GM12865 (cell line): ENCODE results near the gene FOXA3.

ENCODE experiments used
- DNase-seq: peaks from one replicate; pipeline ENCODE4 v3.0.0; 2010; ENCODE audit warnings: low read depth
- H3K4me3 ChIP-seq: 2 replicates; pipeline ENCODE4 v1.5.1; 2011; ENCODE audit warnings: mild to moderate bottlenecking, low read depth, low read length, control low read depth
- CTCF ChIP-seq: IDR thresholded peaks from 2 replicates; pipeline ENCODE4 v1.5.1; 2011; ENCODE audit warnings: low read length, control low read depth, low read depth, inconsistent platforms; ENCODE audit not compliant: insufficient read depth; ENCODE audit errors: missing control alignments

FOXA3 gene

GRCh38 chr19:45908956-45909355 lies 44.8 kb downstream of the FOXA3 start:
- DNase-seq: no peak
- no peak for TF ChIP-seq CTCF
- H3K4me3 ChIP-seq: no peak overlapping the region

- no peak for TF ChIP-seq CTCF
- no peak overlapping the region for H3K4me3 ChIP-seq
- DNase-seq: no peak
These were observed 47.2 kb downstream of the FOXA3 start for GRCh38 chr19:45911291-45911690.

- TF ChIP-seq CTCF: no peak
- H3K4me3 ChIP-seq: no peak within 1 kb of the TSS
- DNase-seq: peak; percentile 23
These were observed 50.0 kb downstream of the FOXA3 start, which contains the start of gene NANOS2 for GRCh38 chr19:45913874-45914830. NANOS2 (minus strand) TSS chr19:45914778; CDS start chr19:45914693, 85 bp downstream.

- no peak overlapping the region for H3K4me3 ChIP-seq
- no peak for DNase-seq
- no peak for TF ChIP-seq CTCF
These were observed 53.4 kb downstream of the FOXA3 start for GRCh38 chr19:45917421-45918091.

- TF ChIP-seq CTCF: no peak
- no peak overlapping the region for H3K4me3 ChIP-seq
- DNase-seq: no peak
These were observed 54.6 kb downstream of the FOXA3 start for GRCh38 chr19:45918721-45919120.

GRCh38 chr19:45919678-45920077 lies 55.6 kb downstream of the FOXA3 start:
- DNase-seq: no peak
- no peak overlapping the region for H3K4me3 ChIP-seq
- TF ChIP-seq CTCF: no peak
